ENCODE data around the gene GALNS. TPM values are rescaled to one million over a fixed set of nuclear protein-coding genes. Genes with fewer than 3 reads are reported as not detected.

The GALNS gene
- total and polyA plus RNA-seq, 4 donors, result 6.8 to 20.6 (median 10.8) TPM

DNA sequence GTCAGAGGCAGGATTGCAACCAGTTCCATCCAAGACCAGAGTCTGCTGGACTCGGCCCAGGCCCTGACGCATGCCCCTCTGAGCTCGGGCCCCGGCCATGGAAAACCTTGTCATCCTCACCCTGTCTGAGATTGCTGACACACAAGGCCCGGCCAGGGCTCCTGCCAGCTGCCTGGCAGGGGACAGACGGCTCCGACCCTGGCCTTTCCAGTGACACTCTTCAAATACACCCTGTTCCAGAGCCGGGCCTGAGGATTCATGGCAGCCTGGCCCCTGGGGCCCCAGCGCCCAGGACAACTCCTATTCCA is 12.9 kb upstream of the GALNS start:
- WGBS, result 81% methylated on average over 9 of the region's 9 CpGs
- no peak for DNase-seq (ENCODE audit: low spot score)
- no peaks in the 10 kb centered on the region for H3K9me3 ChIP-seq (ENCODE audit: control insufficient read depth in 4 of 4, low read length in 3 of 4)
- H3K36me3 ChIP-seq (ENCODE audit: control insufficient read depth in 4 of 4, insufficient read depth in 3 of 4, low read depth in 1 of 4, low read length in 3 of 4), result no peaks in the 10 kb centered on the region
- no peak overlapping the region for H3K9ac ChIP-seq (ENCODE audit: low read depth in 1 of 2, low read length in 2 of 2)
- H3K27ac ChIP-seq (ENCODE audit: low read depth in 1 of 2, low read length in 2 of 2), result no peak overlapping the region
- TF ChIP-seq, protein P1, sequence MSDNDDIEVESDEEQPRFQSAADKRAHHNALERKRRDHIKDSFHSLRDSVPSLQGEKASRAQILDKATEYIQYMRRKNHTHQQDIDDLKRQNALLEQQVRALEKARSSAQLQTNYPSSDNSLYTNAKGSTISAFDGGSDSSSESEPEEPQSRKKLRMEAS (IDR thresholded peaks at IDR 0.05), result no peak
- TF ChIP-seq TAF1 (conservative IDR thresholded peaks at IDR 0.05) (no peak), RAD21 (IDR thresholded peaks at IDR 0.05) (no peak), HNF4G (IDR thresholded peaks at IDR 0.05) (no peak), HNF4A (conservative IDR thresholded peaks at IDR 0.05) (no peak), GABPA (IDR thresholded peaks at IDR 0.05 in 1 of 2, conservative IDR thresholded peaks at IDR 0.05 in 1 of 2) (no peak), EGR1 (IDR thresholded peaks at IDR 0.05; ENCODE audit: low read depth in 2 of 2) (no peak), FOXA1 (IDR thresholded peaks at IDR 0.05) (no peak), REST (IDR thresholded peaks at IDR 0.05) (no peak), JUND (IDR thresholded peaks at IDR 0.05) (no peak), ZBTB33 (IDR thresholded peaks at IDR 0.05) (no peak), RXRA (IDR thresholded peaks at IDR 0.05) (no peak)
- TF ChIP-seq, protein P2, sequence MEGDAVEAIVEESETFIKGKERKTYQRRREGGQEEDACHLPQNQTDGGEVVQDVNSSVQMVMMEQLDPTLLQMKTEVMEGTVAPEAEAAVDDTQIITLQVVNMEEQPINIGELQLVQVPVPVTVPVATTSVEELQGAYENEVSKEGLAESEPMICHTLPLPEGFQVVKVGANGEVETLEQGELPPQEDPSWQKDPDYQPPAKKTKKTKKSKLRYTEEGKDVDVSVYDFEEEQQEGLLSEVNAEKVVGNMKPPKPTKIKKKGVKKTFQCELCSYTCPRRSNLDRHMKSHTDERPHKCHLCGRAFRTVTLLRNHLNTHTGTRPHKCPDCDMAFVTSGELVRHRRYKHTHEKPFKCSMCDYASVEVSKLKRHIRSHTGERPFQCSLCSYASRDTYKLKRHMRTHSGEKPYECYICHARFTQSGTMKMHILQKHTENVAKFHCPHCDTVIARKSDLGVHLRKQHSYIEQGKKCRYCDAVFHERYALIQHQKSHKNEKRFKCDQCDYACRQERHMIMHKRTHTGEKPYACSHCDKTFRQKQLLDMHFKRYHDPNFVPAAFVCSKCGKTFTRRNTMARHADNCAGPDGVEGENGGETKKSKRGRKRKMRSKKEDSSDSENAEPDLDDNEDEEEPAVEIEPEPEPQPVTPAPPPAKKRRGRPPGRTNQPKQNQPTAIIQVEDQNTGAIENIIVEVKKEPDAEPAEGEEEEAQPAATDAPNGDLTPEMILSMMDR (IDR thresholded peaks at IDR 0.05; ENCODE audit: low read depth, low read length, missing input control), result no peak
- no peaks in the 10 kb centered on the region for H3K27me3 ChIP-seq (ENCODE audit: control insufficient read depth in 4 of 4, insufficient read depth in 4 of 4, low read length in 3 of 4)
- no peaks in the 10 kb centered on the region for H3K4me1 ChIP-seq (ENCODE audit: control insufficient read depth in 4 of 4, insufficient read depth in 4 of 4, low read length in 3 of 4)
- H3K4me3 ChIP-seq (ENCODE audit: low read depth in 1 of 3, low read length in 3 of 3), result no peak overlapping the region

- no peak overlapping the region for H3K4me3 ChIP-seq (ENCODE audit: low read depth in 1 of 3, low read length in 3 of 3)
- no peaks in the 10 kb centered on the region for H3K36me3 ChIP-seq (ENCODE audit: control insufficient read depth in 4 of 4, insufficient read depth in 3 of 4, low read depth in 1 of 4, low read length in 3 of 4)
- H3K27ac ChIP-seq (ENCODE audit: low read depth in 1 of 2, low read length in 2 of 2), result no peak overlapping the region
- no peak overlapping the region for H3K9ac ChIP-seq (ENCODE audit: low read depth in 1 of 2, low read length in 2 of 2)
- DNase-seq (ENCODE audit: low spot score), result no peak
- 90% methylated on average over 27 of the region's 27 CpGs for WGBS
- no peaks in the 10 kb centered on the region for H3K4me1 ChIP-seq (ENCODE audit: control insufficient read depth in 4 of 4, insufficient read depth in 4 of 4, low read length in 3 of 4)
- H3K9me3 ChIP-seq (ENCODE audit: control insufficient read depth in 4 of 4, low read length in 3 of 4), result no peaks in the 10 kb centered on the region
- no peaks in the 10 kb centered on the region for H3K27me3 ChIP-seq (ENCODE audit: control insufficient read depth in 4 of 4, insufficient read depth in 4 of 4, low read length in 3 of 4)
- TF ChIP-seq HNF4G (IDR thresholded peaks at IDR 0.05) (no peak), JUND (IDR thresholded peaks at IDR 0.05) (no peak), GABPA (IDR thresholded peaks at IDR 0.05 in 1 of 2, conservative IDR thresholded peaks at IDR 0.05 in 1 of 2) (no peak), RXRA (IDR thresholded peaks at IDR 0.05) (no peak), ATF3 (IDR thresholded peaks at IDR 0.05) (no peak), HNF4A (conservative IDR thresholded peaks at IDR 0.05) (no peak), FOXA1 (IDR thresholded peaks at IDR 0.05) (no peak), NR2F2 (IDR thresholded peaks at IDR 0.05) (no peak), SP1 (IDR thresholded peaks at IDR 0.05) (no peak), RAD21 (IDR thresholded peaks at IDR 0.05) (no peak), EGR1 (IDR thresholded peaks at IDR 0.05; ENCODE audit: low read depth in 2 of 2) (no peak), TAF1 (conservative IDR thresholded peaks at IDR 0.05) (no peak), YY1 (IDR thresholded peaks at IDR 0.05) (no peak), FOXA2 (IDR thresholded peaks at IDR 0.05) (no peak), REST (IDR thresholded peaks at IDR 0.05) (no peak)
Measured at GRCh38 chr16:88868974-88869672, 12.4 kb upstream of the GALNS start.
